M059J (cell line): ENCODE data around the gene CCIN. TPM values are rescaled to one million over a fixed set of nuclear protein-coding genes. Genes with fewer than 3 reads are reported as not detected.
"Not testable (repeated sequence)": the region's sequence is repeated elsewhere in the genome, so short reads cannot be mapped to it uniquely, and the experiment has no call there.

ENCODE experiments used
- DNase-seq: peaks from one replicate; pipeline ENCODE4 v3.0.0-alpha.2; 2012; ENCODE audit warnings: low read depth
- total RNA-seq: library from RNA; depleted of rRNA; stranded (reverse); fragments of >200 nt; shearing (Covaris generic); gene quantifications from 2 replicates; pipeline ENCODE4 v1.2.3, GENCODE V29; 2014; rRNA removed

The CCIN gene
- 0.42 TPM in 1 of 2 replicates, not detected in the other for total RNA-seq

DNA sequence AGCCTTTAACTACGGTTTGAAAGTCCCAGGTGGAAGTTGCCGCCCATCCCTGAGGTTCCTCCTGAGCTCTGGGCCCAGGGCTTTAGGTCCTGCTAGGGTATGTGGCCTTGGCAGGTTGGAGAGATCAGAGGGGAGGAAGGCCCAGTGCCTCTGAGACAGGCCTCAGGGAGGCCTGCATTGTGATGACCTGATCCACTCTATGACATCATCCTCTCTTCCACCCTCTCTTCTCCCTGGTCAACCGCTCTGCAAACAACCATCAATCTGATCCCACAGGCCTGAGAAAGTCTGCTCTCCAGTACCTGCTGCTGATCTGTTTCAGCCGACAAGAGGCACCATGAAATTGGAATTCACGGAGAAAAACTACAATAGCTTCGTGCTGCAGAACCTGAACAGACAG, at the start of gene CCIN:
TSS of gene CCIN (plus strand) at position 223 of the 400 bp plus-strand sequence. CDS start at position 338, 115 bp downstream.
- DNase-seq = no peak

DNA sequence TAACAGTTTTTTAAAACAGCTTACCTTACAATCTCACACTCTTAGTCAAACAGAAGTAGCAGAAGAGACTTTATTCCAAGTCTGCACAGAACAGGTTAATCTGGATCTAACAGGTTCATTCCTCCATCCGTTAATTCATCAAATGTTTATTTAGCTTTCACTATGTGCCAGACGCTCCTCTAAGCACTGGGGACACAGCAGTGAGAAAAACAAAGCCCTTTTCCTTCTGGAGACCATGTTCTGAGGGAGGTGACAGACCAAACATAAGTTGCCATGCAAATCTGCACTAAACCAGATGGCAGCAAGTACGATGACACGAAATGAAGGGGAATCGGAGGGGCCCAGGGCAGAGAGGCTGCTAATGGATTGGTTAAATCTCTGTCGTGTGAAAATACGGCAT, 49.7 kb upstream of the CCIN start:
- DNase-seq = no peak

DNA sequence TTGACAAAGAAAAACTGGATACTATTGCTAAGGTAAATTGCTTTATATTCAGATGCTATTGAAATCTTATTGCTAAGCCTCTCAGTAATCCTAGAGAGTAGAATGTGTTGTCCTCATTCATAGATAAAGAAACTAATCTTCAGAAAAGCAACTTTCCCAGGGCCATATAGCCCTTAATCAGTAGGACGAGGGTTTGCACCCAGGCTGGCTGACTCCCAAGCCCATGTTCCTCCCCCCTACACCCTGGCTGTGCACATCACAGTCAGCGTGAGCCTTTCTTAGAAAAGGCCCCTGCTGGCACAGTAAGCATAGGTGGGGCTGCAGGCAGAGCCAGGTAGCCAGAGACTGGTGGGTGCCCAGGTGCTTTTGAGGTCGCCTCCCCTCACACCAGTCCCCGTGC, 48.5 kb upstream of the CCIN start:
- DNase-seq = no peak

- no peak for DNase-seq
Observed at GRCh38 chr9:36121971-36122370, 47.2 kb upstream of the CCIN start.

DNA sequence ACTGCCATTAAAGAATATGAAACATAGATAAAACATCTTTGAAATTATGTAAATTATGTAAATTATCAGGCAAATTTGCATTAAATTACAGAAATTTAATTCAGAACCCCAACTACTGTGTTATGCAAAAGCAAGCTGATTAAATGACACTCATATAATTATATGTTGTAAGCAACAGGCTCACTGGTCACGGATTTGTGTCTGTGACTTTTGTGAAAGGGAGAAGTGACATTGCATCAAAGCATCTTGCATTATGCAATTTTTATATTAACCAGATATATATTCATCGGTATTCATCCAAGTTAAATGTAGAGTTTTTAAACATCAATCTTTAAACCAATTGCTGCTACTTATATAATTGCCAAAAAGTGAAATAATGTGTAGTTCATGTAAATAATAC, 45.7 kb upstream of the CCIN start:
- DNase-seq = no peak

DNA sequence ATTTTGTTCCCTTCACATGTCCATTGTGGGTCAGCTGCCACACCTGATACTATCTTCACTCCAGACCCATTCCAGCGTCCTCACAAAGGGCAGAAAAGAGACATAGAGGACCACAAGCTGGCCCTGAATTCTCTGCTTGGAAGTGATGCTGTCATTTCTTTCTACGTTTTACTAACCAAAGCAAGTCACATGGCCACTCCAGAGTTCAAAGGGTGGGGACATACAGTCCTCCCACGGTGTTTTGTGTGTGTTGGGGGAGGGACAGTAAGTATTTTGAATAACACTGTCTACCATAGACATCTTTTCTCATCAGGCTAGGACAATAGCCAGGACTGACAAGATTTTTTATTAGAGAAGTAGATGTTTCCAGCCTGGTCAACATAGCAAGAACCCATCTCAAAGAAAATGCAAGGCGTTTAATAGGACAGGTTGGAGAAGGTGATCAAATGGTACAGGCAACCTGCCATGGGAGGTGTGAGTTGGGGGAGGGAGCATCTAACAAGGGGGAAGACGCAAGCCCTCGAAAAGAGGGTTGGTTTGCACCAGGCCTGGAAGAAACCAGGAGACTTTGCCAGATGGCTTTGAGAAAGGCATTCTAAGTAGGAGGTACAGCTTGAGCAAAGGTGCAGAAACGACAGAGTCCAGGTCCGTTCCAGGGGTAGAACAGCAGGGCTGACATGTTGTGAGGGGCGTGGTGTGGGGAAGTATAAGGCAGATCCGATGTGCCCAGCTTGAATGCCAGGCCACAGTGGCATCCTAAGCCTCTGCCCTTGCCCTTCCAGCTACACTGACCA, 43.9 kb upstream of the CCIN start:
- no peak for DNase-seq

DNA sequence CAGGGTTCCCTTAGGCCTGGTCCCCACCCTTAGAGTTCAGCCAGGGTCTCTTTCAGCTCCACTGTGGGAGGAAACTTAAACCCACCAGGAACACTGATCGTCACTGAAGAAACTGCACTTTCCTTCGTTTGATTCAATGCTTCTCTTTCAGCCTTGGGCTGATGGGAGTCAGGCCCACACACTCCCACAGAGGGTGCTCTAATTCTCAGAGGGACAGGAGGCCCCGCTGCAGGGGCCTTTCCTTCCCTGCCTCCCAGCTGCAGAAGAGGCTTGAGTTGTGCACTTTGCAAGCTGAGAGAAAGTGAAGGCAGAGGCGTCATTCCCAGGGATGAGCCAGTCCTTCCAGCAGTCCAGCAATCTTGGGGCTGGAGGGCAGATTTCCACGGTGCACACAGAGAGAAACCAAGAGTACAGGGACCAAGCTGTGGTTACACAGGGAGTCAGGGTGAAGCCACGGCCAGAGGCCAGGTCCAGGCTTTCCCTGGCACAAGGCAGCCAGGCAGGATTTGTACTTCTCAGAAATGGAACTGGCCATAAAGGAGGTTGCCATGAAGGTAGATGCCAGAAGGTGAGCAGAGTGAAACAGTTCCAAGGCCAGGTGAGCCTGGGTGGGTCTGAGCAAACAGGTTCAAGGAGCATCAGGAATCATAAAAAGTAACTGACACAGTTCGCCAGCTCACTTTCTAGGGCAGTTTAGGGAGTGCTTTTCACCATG, 43.0 kb upstream of the CCIN start:
- DNase-seq = no peak

GRCh38 chr9:36127652-36128244, 41.4 kb upstream of the CCIN start:
- DNase-seq = no peak

DNA sequence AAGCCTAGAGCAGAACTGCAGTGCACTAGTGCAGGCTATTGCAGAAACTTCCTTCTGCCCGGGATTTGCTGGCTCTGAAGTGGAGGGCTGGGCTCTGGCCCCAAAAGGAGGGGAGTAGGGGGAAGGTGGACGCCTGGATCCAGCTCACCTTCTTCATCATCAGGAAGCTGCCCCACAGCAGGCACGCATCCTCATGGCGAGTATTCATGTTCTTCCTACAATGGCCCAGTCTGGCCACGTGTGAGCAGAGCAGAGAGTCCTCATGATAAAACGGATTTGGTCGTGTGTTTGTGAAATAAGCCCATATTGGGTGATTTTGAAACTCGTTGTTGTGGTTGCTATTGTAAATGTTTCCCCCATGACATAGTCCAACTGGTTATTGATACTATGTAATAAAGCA, 40.8 kb upstream of the CCIN start:
- DNase-seq = no peak

- no peak for DNase-seq
Observed at GRCh38 chr9:36129139-36129538, 40.0 kb upstream of the CCIN start.

DNA sequence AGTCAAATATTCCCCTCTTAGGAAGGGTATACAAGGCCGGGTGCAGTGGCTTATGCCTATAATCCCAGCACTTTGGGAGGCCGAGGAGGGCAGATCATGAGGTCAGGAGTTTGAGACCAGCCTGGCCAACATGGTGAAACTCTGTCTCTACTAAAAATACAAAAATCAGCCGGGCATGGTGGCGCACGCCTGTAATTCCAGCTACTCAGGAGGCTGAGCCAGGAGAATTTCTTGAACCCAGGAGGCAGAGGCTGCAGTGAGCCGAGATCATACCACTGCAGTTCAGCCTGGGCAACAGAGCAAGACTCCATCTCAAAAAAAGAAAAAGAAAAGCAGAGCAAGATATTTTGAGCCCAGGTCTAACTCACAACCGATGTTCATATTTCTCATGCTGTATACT, 37.5 kb upstream of the CCIN start:
- not testable (repeated sequence) for DNase-seq

- DNase-seq = no peak
Observed at GRCh38 chr9:36132086-36132485, 37.1 kb upstream of the CCIN start.

GRCh38 chr9:36134761-36135505, 34.3 kb upstream of the CCIN start:
- no peak for DNase-seq

- DNase-seq = no peak
Observed at GRCh38 chr9:36135741-36136271, 33.4 kb upstream of the CCIN start.

- peak; percentile 76 for DNase-seq
Observed at GRCh38 chr9:36136272-36136893, 32.8 kb upstream of the CCIN start, which contains the start of gene GLIPR2. TSS of gene GLIPR2 (plus strand) at chr9:36136733. CDS start at chr9:36136779, 46 bp downstream.

DNA sequence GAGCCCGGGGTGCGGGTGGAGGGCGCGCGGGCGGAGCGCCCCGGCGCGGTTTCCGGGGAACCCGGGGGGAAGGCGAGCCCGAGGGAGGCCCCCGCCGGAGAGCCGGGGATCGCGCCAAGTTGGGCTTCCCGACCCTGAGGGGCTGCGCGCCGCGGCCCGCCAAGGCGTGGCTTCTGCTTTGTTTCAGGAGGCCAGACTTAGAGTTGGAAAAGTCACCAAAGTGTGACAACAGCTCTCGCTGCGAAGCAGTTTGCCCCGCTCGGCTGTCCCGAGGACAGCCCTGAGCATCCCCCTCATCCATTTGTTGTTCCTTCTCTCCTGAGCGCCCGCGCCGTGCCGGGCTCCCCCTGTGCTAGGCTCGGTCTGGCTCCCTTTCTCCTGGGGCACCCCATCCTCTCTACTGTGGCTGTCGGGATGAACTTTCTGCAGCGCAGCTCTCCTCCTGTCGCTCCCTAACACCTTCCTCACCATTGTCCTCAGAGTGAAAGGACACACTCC, 32.2 kb upstream of the CCIN start:
- peak; percentile 21 for DNase-seq

GRCh38 chr9:36137392-36138004, 31.7 kb upstream of the CCIN start:
- DNase-seq = peak; percentile 22

DNA sequence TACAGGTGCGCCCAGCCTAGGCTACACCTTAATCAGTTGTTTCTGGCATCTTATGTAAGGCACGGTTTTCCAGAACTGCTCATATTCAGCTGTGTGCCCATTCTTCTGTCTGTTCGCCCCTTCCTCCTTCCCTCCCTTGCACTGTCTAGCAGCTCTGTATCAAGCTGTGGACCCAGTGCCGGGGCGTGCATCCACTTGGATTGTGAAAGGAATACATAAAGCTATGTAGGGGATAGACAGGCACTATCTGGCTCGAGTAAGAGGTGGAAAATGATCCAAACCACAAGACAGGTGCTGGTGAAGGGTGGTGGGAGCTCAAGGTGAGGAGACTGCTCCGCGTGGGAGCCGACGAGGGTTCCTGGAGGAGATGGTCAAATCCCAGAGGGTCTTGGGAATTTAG, 30.7 kb upstream of the CCIN start:
- DNase-seq = no peak

- DNase-seq = no peak
Observed at GRCh38 chr9:36138901-36139300, 30.3 kb upstream of the CCIN start.
